ENCODE data around the gene TCEA2. TPM values are rescaled to one million over a fixed set of nuclear protein-coding genes. Genes with fewer than 3 reads are reported as not detected.

Gene TCEA2
- total and polyA plus RNA-seq, 2 of the 13 experiments (the other 11 are each of a cell fraction or from before 2014, with no cell fraction given): 28.1 to 33.7 TPM

- TF ChIP-seq ZBTB42 (CRISPR knock-in tag; IDR thresholded peaks at IDR 0.05) (no peak), TRIM22 (IDR thresholded peaks at IDR 0.05) (no peak), ZNF577 (CRISPR knock-in tag; IDR thresholded peaks at IDR 0.05; ENCODE audit: borderline replicate concordance, low read depth) (no peak), ZSCAN12 (CRISPR knock-in tag; IDR thresholded peaks at IDR 0.05) (no peak), RERE (CRISPR knock-in tag; IDR thresholded peaks at IDR 0.05; ENCODE audit: low read depth) (no peak), ELF4 (CRISPR knock-in tag; IDR thresholded peaks at IDR 0.05; ENCODE audit: borderline replicate concordance) (no peak), ZNF296 (CRISPR knock-in tag; conservative IDR thresholded peaks at IDR 0.05) (no peak), TCF12 (IDR thresholded peaks at IDR 0.05) (no peak), TCF12 (CRISPR knock-in tag; IDR thresholded peaks at IDR 0.05) (no peak), ARNT2 (CRISPR knock-in tag; IDR thresholded peaks at IDR 0.05; ENCODE audit: low read depth) (peak; percentile 33; the same call in 1 of the 2 replicates), ARID3A (IDR thresholded peaks at IDR 0.05; ENCODE audit: low read depth, low read length) (no peak), ZFP1 (CRISPR knock-in tag; IDR thresholded peaks at IDR 0.05) (no peak), ZBTB7B (CRISPR knock-in tag; IDR thresholded peaks at IDR 0.05) (no peak), RFXAP (CRISPR knock-in tag; IDR thresholded peaks at IDR 0.05; ENCODE audit: borderline replicate concordance) (no peak; the same call in 1 of the 2 replicates), ZNF329 (CRISPR knock-in tag; IDR thresholded peaks at IDR 0.05; ENCODE audit: low read depth) (0 out of 2 replicates have a peak, but pooled peaks have one; percentile 54), ZFY (CRISPR knock-in tag; IDR thresholded peaks at IDR 0.05) (peak; percentile 88), ZBTB4 (CRISPR knock-in tag; IDR thresholded peaks at IDR 0.05; ENCODE audit: borderline replicate concordance) (no peak), STAG1 (CRISPR knock-in tag; IDR thresholded peaks at IDR 0.05) (peak; percentile 44; the same call in 1 of the 2 replicates)
These were observed 13.7 kb upstream of the TCEA2 start, which contains the start of gene SOX18 (continued) for GRCh38 chr20:64049060-64049877.
